ENCODE results near the gene H1-8.
"Not testable (repeated sequence)": the region's sequence is repeated elsewhere in the genome, so short reads cannot be mapped to it uniquely, and the experiment has no call there.

The H1-8 gene

DNA sequence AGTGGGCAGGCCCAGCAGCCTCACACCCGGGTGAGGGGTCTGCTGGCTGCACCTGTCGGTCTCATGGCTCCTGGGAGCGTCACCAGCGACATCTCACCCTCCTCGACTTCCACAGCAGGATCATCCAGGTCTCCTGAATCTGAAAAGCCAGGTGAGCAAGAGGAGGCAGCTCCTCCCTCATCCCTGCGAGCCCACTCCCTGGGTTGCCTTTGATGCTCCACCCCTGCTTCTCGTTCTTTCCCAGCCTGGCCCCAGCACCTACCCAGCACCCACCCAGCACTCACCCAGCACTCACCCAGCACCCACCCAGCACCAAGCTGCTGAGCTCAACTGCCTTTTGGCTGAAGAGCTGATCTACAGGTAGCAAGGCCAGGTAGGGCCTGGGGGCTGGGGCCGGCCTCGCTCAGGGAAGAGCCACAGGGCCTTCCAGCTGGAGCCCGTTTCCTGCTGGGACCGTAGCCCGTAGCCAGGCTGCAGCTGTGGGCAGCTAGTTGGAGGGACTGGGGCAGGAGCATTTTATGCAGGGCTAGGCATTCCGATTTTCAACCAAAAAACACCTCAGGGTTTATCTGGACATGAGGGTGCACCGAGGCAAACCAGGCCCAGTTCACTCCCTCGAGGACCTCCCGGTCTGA, at the start of gene H1-8:
Gene H1-8 (plus strand): TSS at position 20 of the 635 bp plus-strand sequence. CDS start 44 bp downstream, at position 64.
- no peak for DNase-seq

- DNase-seq = no peak
Observed at GRCh38 chr3:129493206-129493605, 49.8 kb upstream of the H1-8 start.

DNA sequence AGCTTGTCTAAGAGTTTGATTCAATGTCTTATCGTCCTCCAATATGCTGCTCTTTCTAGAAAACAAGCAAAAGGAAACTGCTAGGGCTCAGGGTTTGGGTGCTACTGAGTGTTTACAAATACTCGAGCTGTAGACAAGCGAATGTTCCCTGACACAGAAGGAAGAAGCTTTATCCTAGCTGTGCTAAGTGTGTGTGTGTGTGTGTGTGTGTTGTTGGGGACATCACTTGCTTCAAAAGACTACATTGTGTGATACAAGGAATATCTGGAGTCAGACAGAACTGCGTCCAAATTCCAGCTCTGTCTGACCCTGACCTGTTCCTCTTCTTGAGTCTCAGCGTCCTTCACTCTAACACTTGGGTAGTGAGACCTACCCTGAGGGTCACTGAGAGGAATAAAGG, 48.5 kb upstream of the H1-8 start:
- not testable (repeated sequence) for DNase-seq

GRCh38 chr3:129495006-129495639, 47.9 kb upstream of the H1-8 start:
- DNase-seq = not testable (repeated sequence)

DNA sequence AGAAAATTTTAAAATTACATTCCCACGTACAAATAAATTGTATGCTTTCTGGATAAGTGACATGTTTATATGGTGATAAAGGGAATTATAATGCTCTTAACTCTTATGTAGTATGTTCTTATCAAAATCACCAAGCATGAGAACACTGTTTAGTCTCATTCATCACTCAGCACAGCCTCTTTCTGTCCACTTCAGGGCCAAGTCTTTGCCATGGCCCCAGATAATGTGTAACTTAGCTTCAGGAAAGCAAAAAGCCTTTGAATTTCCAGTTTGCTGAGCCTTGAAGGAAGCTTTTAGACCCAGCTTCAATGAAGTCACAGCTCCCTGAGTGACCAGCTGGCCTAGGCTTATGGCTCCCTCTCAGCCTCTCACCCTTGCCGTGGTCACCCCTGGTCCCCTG, 45.1 kb upstream of the H1-8 start:
- DNase-seq = not testable (repeated sequence)

DNA sequence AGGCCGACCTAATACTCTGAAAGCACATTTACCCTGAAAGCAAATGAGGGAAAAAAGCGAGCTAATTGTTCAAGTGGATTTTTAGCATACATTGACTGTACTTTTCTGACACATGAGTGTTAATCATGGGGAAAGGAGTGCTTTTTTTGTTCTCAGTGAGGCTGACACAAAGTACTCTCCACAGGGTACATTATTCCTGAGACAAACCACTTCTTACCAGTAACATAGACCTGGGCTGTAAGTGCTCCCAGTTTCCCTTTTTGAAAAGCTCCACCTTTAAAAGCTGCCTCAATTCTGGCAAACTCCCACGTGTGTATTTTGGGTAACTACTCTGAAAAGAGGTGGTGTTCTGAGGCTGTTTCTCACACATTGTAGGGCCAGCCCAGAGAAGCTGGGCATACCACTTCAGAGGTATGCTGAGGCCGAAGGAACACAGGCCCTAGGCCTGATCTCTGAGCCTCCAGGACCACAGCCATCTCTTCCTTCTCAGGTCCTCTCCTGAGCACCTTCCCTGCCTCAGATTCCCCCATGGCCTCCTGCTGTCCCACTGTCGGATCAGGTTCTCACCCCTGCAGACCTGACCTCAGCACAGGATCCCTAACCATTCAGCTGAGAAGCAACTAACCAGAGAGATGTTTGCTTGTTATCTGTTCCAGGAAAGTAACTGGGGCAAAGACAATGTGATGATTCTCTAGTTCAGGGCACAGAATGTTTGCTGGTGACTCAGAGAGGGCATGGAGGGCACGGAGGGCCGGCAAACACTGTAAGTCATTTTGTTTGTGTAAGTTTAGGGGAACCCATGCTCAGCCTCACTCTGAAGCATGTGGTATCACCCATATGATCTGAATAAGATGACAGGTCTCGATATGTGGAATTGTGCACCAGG, 44.1 kb upstream of the H1-8 start:
- DNase-seq = not testable (repeated sequence)

- not testable (repeated sequence) for DNase-seq
Observed at GRCh38 chr3:129499604-129500333, 43.2 kb upstream of the H1-8 start.

DNA sequence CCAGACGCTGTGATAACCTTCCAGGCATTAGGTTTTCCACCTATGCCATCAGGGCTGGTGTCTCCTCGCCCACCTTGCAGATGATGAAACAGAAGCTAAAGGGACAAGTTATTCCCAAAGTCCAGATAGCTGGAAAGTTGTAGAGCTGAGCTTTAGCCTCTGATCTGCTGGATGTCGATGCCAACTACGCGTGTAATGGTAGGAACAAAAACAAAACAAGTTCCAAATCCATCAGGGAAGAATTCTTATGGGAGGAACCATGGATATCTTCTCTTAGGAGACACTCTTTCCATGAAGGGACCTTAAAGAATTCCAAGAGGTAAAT, 42.7 kb upstream of the H1-8 start:
- DNase-seq = no peak

GRCh38 chr3:129501630-129502029, 41.3 kb upstream of the H1-8 start:
- DNase-seq = no peak

- peak; percentile 92 for DNase-seq
Observed at GRCh38 chr3:129502641-129503408, 40.1 kb upstream of the H1-8 start.

DNA sequence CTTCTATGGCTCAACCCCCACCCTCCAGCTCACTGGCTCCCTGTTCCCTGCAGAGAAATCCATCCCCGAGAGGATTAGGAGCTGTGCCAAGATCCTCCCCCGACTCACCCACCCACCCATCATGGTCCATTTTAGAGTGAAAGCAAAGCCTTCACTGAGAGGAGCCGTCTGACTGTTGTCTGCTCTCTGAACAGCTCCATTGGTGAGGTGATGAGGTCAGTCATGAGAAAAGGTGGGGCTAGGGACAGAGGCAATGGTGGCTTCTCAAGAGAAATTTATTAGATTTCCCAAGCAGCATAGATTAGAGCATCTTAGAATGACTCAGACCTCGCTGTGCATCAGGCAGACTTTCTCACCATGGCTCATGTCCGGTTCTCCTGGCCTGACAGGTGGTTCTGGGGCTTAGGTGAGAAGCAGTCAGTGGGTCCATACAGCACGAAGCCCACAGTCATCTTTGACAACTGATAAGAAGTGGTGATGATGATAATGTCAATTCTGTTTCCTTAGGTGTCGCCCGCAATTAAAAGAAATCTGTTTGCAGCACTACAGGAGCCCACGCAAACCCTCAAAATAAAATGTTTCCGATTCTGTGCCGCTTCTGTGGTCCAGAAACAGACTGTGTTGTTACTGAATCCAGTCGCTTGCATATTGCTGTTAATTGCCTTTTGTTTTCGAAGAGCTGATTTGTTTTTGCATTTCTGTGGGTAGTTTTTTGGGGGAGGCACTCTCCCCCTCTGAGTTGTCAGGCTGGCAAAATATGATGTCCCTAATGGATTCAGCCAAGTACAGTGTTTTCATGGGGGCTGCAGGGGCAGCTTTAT, 39.3 kb upstream of the H1-8 start:
- DNase-seq = peak; percentile 92

- DNase-seq = no peak
Observed at GRCh38 chr3:129504471-129505100, 38.4 kb upstream of the H1-8 start.

DNA sequence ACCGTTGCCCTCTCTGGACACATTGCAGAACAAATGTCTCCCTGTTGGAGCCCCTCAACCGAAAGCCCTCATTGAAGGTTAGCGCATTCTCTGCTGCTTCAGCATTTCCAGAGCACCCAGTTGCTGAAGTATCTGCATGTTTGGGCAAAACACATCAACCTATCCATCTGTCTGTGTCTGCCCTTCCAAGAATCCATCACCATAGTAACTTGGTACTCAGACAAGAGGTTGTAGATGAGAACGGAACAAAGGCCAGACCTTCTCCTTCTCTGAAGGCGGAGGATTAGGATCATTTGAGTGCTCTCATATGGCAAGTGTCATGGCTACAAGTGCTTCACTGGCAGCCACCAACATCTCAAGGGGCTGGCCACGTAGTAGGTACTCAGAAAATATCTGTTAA, 37.6 kb upstream of the H1-8 start:
- peak; percentile 94 for DNase-seq

GRCh38 chr3:129506231-129506742, 36.7 kb upstream of the H1-8 start:
- DNase-seq = peak; percentile 92

DNA sequence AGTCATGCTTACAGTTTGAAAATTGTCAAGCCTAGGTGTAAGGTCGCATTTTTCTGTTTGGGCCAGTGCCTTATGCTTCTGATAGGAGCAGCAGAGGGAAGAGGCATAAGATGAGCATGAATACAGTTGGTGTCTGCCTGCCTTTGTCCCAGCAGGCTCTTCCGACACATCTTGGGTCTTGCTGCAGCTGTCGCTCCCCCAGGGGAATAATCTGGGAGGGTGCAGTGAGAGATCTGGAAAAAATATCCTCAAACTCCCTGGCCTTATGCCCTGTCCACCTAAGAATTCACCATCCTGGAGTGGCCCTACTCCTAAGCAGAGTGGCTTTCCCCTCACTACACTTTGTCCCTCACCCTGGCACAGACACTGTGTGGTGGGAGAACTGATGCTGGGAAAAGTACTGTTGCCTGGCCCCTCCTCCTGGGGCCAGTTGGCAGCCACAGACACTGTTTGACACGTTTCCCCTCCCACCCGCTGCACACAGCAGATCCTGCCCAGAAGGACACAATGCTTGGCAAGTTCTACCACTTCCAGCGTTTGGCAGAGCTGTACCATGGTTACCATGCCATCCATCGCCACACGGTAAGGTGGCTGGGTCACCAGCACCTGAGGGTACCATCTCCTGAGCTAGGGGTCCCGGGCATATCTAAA, 35.7 kb upstream of the H1-8 start:
- DNase-seq = no peak

- no peak for DNase-seq
Observed at GRCh38 chr3:129512595-129512994, 30.4 kb upstream of the H1-8 start.

DNA sequence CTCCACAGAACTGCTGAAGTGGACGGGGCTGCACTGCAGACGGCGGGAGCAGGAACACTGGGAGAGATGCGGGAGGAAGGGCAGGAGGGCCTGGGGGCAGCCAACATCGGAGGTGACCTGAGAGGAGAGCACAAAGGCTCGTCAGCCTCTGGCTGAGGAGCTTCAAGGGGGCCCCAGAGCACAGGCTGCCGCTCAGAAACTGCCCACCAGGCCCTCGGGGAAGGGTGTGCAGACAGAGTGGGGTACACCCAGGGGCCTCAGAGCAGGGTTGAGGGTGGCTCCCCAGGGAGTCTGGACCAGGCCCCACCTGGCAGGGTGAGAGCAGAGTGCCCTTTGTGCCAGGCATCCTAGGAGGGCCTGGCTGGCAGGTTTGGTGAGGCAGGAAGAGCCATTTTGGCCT, 29.3 kb upstream of the H1-8 start:
- DNase-seq = no peak

DNA sequence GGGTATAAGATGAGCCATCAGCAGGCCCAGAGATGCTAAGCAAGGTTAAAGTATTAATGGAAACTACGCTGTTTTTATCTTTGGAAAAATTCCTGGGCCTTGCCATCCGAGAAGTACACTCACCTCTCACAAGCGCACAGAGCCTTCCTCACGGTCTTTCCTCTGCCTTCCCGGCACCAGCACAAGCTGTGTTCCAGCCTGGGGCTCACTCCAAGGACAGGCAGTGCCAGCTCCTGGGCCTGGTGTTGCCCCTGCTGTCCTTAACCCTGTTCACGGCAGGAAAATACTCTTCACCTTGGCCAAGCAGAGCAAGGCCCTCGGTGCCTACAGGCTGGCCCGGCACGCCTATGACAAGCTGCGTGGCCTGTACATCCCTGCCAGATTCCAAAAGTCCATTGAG, 28.9 kb upstream of the H1-8 start:
- no peak for DNase-seq

GRCh38 chr3:129514563-129514962, 28.4 kb upstream of the H1-8 start:
- no peak for DNase-seq
